AG08395 (cell line): ENCODE measurements around the gene DRGX.
A peak's percentile ranks its signal among the peaks of the same experiment; 100 is the strongest.

Source experiments
- DNase-seq: peaks from one replicate; pipeline ENCODE4 v3.0.0; 2012; ENCODE audit warnings: mixed read lengths, low spot score

Gene DRGX

DNA sequence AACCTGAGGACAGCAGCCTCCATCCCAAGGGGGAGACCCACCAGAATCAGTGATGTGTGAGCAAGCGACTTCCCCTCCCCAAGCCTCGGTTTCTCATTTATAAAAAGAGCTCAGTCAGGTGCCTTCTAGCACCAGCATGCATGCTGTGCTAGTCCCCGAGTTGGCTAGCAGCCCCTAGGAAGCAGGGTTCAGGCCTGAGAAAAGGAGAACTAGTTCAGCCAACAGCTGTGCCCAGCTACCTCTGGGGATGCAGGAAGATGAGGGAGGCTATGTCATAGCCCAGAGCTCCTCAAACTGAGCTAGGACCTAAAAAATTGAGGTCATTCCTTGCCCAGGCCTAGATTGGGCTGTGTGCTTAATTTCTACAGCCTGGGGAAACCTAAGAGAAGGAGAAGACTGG, 13.7 kb downstream of the DRGX start:
- DNase-seq = no peak

DNA sequence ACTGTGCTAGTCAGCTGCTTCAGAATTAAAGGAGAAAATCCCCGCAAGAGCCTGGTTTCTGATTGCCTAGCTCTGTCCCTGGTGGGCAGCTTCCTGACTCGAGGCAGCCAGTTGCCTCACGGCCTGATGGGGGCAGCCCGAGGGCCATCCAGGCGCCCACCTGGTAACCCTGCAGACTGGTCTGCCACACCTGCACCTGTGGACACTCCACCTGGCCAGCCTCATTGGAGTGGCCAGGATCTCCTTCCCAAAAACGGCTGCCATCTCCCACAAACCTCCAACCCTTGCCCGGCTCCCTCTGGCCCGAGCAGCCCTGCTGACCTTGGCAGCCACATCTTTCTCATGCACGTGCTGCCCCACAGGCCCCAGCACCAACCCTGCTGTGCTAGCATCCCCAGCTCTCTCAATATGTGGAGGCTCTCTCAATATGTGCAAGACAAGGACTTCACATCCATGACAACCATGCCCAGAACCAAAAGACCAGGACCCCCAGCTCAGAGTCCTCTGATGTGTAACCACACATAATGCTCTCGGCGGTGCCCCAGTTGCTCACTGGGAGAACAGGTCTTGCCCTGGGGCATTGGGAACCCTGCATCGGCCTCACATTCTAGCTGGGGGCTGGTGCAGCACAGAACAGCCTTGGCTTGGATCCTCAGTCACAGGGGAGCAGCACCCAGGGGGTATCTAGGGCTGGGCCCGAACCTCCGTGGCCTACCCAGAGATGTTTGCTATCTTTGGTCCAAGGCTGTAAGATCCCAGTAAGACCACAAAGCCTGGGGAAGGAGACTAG, 14.6 kb downstream of the DRGX start:
- no peak for DNase-seq

DNA sequence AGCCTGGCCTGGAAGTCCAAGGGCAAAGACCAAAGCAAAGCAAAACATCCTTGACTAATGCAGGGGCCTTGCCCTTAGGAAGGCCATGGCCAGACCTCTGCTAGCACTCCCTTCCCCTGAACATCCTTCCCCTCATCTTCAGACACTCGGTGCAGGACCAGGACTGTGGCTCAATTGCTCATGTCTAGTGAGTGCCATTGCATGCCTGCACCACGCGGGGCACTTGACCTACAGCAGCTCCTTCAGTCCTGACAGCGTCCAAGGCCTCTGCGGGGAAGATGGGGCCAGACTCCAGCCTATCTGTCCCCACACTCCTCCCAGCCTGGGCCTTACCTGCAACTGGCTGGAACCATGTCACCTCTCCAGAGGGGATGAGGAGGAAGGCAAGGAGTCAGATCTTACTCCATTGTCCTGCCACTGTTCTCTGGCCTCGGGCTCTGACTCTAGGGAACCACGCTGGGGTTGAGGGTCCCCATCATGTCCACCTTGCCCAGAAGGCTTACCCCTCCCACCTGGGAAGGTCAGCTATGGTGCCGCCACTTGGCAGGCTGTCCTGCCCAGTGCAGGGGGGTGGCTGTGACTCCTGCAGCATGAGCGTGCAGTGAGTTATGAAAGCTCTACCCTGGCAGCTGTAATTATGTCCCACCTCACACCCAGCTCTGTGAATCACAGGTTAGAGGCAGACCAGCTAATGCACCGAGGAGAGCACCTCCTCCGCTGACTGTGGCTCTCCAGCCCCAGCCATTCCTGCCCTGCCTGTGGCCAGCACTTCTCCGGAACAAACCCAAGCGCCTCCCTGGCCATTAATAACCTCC, 16.1 kb downstream of the DRGX start:
- peak; percentile 23 for DNase-seq

DNA sequence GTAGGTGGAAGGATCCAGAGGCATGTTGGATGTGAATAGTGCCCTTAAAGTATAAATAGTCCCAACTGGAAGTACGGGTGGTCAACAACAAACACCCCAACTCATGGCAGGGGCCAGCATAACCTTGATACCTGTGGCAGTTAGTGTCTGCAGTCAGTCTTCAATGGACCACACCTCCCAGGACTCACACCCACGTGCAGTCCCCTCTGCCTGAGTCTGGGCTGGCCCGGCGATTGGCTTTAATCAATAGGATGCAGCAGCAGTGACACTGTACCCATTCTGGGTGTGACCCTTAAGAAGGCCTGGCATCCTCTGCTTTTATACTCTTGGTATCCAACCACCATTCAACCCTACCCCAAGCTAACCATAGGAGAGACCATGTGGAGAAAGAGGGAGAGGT, 18.6 kb downstream of the DRGX start:
- no peak for DNase-seq

DNA sequence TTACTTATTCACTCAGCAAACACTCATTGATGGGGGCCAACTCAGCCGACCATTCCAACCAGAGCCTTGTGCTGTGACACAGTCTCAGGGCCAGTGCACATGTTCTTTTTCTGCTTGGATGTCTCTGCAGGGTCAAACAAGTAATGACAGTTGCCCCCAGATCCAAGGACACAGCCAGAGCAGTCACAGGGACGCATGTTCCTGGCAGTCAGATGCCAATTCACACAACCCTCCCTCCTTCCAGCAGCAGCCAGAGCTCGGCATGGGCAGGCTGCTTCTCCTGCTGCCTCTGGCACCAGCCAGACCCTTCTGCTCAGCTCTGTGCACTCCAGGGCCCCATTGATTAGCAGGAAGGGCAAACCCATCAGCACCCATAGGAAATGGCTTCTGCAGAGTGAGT, 20.3 kb downstream of the DRGX start:
- DNase-seq = no peak

DNA sequence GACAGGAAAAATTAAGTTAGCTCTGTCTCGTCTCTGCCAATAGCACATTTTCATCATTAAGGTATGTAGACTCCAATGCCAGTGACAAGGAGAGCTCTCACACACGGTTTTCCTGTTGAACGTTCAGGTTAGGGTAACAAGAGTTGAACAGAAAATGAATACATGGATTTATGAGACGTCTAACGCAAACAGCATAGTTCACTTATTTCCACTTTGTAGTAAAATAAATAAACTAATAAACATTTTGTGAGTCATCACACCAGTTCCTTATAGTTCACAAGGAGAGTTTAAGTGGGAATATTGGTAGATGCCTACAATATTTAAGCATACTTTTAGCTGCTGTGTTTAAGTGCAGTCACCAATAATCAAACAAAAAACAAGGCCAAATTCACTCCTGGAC, 21.1 kb downstream of the DRGX start:
- no peak for DNase-seq

DNA sequence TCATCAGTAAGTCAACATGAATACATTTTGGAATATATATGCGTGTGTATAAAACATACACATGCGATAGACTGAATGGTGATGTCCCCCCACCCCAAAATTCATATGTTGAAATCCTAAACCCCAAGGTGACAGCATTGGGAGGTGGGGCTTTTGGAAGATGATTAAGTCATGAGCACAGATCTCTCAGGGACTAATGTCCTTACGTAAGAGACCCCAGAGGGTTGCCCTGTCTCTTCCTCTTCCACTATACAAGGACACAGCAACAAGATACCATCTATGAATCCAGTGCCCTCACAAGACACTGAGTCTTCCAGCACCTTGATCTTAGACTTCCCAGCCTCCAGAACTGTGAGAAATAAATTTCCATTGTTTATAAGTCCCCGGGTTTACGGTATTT, 22.5 kb downstream of the DRGX start:
- no peak for DNase-seq

DNA sequence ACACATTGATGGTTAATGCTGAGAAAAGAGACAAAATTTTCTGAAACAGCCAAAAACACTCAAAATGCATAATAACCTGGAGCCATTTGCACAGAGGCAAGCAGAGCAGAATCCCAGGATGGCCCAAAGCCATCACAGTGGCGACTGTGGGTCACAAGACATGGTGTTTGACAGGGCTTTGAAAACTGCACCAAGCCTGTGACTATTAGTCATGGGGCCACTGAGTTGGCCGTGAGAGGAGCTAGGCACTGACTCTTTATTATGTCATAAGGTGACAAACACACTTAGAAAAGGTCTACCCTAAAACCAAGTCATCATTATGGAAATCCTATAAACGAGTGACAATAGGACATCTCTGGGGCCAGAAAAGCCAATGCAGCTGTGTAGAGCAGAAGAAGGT, 23.9 kb downstream of the DRGX start:
- DNase-seq = no peak

DNA sequence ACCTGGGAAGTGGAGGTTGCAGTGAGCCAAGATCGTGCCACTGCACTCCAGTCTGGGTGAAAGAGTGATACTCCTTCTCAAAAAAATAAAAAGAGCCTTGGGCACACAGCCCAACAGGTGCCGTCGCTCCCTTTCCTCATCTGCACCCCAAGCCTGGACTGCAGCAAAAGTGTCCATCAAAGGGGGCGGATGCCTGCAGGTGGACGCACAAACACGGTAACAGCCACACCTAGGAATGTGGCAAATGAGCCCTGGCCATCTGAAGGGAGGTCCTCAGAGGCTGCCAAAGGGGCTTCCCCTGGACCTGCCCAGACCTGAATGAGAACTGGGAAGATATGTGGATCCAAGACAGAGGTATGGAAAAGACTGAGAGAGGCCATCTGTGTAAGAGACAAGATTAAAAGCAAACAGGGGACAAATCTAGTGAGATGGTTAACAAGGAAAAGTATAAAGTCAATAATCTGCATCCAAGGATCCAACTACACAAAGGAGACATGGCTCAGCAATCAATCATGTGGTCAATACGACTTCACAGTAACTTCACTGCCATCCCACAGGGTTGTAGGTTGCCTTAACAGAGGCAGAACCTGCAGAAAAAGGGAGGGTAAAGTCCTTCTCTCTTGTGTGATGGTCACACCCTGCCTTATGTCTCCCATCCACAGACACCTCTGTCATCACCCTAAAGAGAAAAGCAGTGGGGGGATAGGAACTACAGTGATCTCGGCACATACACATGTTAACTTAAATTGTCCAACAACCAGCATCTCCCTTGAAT, 25.4 kb downstream of the DRGX start:
- no peak for DNase-seq

DNA sequence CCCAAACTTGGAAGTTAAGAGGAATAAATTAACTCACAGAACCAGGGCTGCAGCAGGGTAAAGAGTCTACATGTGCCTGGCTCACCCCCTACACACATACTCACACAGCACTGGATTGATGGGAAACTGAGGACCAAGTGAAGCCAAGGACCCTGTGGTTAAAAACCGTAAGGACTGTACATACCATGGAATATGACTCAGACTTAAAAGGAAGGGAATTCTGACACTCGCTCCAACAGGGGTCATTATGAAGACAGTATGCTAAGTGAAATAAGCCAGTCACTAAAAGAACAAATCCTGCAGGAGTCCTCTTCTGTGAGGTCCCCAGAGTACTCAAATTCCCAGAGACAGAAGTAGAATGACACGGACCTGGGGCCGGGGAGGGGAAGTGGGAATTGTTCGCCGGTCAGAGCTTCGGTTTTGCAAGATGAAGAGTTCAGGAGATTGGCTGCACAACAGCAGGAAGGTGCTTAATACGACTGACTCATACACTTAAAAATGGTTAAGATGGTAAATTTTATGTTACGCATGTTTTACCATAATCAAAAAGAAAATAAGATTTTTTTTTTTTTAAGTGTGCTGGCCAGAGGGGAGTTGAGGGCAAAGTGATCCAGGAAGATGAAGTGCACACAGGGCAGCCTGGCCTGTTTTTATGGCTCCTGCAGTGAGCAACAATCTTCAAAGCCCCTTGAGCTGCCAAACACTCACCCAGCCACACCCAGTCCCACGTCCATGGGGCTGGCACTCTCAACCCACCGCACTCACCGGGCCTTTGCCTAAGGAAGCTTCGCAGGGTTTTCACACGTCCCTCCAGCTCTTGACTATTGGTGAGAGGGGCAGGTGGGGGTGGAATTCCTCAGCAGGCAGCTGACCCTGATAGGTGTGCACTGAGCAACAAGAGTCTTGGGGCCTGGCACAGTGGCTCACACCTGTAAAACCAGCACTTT, 26.4 kb downstream of the DRGX start:
- no peak for DNase-seq

DNA sequence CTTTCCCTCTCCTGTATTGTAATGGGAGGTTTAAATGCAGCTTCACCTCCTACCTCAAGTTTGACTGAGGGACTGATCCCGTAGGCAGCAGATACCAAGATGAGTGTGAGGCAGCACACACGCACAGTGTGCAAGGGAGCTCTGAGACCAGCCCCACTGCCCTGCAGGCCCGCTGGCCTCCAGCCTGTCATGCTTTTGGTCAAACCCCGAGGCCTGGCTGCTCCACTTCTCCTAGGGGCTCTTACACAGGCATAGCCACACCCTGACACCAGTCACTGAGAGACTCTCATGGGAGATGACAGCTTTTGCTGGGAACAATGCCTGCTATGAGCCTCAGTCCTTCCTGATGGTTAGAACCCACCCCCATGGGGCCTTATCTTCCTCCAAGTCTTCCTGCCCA, 27.6 kb downstream of the DRGX start:
- no peak for DNase-seq

DNA sequence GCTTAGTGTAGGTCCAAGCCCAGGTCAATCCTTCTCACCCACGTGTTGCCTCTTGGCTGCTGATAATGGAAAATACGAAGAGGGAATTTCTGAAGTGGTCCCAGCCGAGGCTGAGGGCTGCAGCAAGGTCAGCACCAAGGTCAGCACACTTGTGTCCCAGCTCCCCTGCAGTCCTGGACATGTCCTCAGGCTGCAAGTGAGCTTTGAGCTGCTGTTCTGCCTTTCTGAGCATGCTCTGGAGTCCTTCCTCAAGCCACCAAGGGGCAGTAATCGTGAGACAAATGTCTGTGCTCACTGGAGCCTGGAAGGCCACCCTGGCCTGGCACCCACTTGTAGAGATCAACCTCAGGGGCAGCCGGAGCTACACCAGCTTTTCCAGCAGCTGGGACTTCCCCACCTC, 28.3 kb downstream of the DRGX start:
- DNase-seq = peak; percentile 18

DNA sequence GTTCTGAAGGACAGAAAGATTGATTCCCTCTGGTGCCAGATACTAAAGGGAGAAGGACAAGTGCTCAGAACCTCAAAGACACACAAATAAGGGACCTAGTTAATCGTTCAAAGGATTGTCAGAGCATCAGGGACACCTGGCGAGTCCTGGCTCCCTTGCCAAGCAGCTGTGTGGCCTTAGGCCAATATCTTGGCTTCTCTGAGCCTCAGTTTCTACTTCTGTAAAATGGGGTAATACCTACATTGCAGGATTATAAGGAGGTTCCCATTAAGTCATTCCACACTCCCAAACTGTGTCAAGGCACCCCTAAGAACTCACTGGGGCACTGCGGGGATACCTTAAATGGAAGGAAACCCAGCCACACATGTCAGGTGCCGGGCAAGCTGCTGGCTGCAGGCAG, 29.4 kb downstream of the DRGX start:
- DNase-seq = no peak

DNA sequence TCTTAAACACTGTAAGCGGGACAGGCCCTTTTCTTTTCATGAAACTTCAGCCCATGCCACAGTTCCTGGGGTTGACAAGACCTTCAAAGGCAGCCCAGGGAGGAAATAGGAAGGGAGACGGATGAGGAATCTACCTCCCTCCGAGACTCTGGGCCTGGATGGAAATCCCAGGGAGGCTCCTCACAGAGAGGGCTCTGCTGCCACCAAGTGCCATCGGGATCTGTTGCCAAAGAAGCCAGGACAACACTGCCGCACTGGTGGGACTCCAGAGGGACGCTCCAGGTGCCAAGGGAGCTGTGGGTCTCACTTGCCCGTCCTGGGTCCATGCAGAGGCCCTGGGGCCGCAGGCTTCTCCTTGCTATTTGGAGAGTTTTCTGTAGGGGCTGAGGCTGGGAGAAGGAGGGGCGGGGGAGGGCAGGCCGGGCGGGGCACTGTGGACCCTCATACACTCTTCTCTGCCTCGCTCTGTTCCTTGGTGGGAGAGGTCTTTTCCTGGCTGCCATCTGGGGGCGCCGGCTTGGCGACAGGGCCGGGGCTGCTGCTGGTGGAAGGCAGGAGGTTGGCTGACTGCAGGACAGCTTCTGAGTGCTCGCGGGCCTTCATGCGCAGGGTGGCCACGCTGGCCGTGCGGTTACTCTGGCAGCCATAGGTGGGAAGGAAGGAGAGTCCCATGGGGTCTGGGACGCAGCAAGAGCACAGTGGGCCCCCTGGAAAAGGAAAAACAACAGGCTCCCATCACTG, 30.0 kb downstream of the DRGX start:
- no peak for DNase-seq

DNA sequence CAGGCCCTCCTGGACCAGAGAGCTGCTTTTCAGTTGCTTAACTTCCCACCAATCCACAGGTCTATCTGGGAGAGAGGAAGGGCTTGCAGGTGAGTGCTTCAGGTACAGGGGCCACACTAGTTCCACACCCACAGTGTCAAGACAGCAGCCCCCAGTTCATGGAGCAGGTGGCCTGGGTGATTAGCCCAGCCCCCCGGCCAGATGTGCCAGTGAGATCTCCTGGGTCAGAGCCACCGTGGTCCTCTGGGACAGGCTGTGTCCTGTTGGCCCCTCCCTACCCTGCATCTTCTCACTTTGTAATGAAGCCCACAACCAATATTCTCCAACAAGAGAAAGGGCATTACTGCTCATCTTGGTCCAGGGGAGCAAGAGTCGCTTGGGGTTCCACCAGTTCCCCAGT, 30.6 kb downstream of the DRGX start:
- no peak for DNase-seq

DNA sequence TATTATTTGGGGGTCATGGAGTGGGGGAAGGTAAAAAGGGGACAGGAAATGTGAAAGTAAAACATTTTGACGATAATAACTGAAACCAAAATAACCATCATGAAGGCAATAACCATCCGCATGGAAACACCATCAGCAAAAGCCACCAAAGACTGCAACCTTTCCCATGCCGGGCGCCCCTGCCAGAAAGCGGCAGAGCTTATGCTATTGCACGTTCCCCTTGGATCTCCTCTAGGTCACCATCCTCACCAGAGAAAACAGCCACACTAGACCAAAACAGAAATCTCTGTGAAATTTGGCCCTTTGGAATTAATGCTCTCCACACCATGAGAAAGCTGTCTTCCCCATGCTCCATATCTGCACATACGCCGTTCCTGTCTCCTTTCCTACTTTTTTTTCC, 31.1 kb downstream of the DRGX start:
- no peak for DNase-seq

DNA sequence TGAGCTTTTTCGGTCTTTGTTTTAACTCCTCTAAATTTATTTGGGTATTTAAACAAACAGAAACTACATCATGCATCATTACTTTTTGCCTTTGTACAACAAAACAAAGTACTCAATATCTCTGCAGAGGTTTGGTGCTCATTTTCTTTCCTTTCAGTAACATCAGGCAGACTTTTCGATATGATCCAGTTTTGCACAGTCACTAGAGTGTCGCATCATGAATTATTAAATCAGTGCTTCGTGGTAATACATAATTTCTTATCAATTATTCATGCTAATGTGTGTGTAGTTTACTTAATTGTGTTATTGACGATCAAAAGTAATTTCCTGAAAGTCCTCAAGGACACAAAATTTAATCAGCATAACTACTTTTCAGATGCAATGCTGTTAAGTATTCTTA, 31.8 kb downstream of the DRGX start:
- DNase-seq = no peak

DNA sequence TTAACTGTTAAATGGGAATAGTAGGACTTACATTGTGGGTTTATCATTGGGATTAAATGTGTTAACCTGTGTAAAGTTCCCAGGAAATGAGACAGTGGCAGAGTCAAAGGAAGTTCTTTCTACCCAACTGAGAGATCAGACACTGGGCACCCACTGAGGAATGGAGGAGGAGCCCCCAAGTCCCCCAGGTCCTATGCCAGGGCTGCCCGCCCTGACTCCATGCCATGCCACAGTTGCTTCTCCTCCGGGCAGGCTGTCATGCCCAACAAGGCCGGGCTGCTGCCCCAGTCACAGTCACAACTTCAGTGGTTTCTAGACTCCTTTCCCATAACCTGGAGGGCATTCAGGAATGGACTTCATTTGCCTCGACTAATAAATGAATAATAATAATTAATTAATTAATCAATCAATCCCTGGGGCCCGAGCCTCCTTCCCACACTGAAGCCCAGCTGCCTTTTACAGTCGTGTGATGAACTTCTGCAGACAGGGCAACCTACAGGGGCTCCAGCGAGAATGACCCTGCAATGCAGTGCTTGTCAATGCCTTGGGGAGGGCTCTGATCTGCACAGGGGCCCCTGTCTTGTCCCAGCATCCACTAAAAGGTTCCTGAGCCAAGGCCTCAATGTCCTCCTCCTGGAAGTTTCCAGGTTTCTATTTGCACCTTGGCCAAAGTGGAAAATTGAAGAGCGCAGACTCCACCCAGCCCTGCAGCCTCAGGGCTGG, 32.4 kb downstream of the DRGX start:
- DNase-seq = no peak

DNA sequence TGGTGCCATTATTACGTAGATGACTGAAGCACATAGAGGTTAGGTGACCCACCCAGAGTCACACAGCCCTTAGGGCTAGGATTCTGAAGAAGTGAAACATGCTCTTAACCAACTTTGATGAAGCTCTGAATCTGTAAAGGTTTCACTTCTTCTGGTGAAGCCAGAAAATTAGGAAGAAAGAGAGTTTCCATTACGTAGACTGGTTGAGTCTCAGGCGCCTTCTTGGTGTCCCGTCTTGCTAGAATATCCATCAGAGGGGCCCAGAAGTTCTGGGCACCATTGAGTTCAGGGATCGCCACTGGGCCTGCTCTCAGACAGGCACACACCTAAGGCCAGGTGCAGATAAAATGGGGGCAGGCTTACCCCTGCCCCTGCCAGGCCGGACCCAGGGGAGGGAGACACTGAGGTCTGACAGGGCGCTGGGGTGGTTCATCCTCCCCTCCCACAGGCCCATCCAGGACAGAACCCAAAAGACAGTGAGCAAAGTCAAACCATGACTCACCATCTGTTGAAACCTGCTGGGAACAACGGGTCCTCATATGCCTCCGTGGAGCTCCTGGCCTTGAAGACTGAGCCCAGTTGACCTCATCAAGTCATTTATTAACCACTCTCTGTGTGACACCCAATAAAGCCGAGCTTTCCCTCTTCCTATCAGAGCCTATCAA, 33.2 kb downstream of the DRGX start:
- no peak for DNase-seq
